ENCODE data around the gene SMIM38.

The SMIM38 gene

DNA sequence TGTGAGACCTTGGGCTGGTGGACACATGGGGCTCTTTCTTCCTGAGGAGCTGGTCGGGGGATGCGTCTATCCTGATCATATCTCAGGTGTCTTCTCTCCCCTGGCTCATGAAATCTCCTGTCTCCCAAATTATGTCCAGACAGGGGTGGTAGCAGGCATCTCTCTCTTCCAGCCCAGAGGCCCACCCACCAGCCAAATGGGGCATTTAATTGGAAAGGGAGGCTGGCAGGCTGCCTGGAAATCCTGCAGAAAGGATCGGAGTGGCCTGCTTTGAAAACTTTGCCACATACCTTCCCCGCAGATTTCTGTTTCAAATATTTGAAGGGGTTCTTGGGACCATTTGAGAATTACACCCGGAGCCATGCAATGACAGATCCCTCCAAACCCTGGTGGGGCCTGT lies 37.4 kb downstream of the SMIM38 start:
- no peak overlapping the region for H3K4me3 ChIP-seq (ENCODE audit: low read length in 2 of 2)
- no CpG with 5 or more reads among the region's 5 CpGs for WGBS, 2 donors (ENCODE audit: extremely low coverage in 2 of 2, insufficient read length in 2 of 2, insufficient replicate concordance in 1 of 2)
- H2BK120ac ChIP-seq (ENCODE audit: low read depth, low read length), result no peak overlapping the region

DNA sequence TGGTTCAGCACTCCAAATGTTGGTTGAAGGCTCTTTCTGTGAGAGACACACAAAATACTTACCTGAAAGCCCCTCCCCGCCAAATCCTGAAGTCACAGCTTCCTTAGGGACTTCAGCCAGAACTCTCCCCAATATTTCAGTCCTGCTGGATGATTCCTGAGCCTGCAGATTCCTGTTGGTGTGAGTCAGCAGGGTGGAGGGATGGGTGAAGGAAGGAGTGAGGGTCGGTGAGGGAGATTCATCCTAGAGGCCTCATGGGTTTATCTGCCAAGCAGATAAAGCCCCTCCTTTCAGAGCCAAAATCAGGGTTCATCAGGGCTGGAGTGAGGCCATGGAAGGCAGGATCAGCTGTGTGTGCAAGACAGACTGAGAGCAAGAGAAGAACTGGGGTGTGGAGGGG lies 37.9 kb downstream of the SMIM38 start:
- Histone ChIP-seq H4K91ac (ENCODE audit: low read depth, low read length, poor library complexity) (no peak overlapping the region), H2AK5ac (ENCODE audit: low read depth, low read length) (no peak overlapping the region), H3K36me3 (replicated peaks in 1 of 2; ENCODE audit: control insufficient read depth in 2 of 2, insufficient read depth in 2 of 2, low read length in 2 of 2) (no peaks in the 10 kb centered on the region), H3K9me3 (replicated peaks in 1 of 2; ENCODE audit: control insufficient read depth in 2 of 2, insufficient read depth in 1 of 2, low read depth in 1 of 2, low read length in 2 of 2) (peaks cover 0 to 1% of the 10 kb centered on the region in 2 donors), H4K8ac (ENCODE audit: low read depth, low read length) (no peak overlapping the region), H3K4me3 (ENCODE audit: low read length in 2 of 2) (no peak overlapping the region), H3K18ac (ENCODE audit: low read length) (no peak overlapping the region), H2BK5ac (ENCODE audit: low read length) (no peak overlapping the region), H3K27me3 (ENCODE audit: control insufficient read depth in 3 of 3, insufficient read depth in 3 of 3, low read depth in 1 of 3, low read length in 3 of 3) (peaks cover 0 to 4% (median 0%) of the 10 kb centered on the region in 3 experiments), H3K9ac (ENCODE audit: low read depth, low read length, poor library complexity) (no peak overlapping the region), H3K23ac (ENCODE audit: low read depth, low read length, poor library complexity) (no peak overlapping the region), H3K79me1 (ENCODE audit: low read depth, low read length) (no peaks in the 10 kb centered on the region), H2BK12ac (ENCODE audit: low read length) (no peak overlapping the region), H3K27ac (replicated peaks; ENCODE audit: low read length) (no peak overlapping the region), H2BK15ac (ENCODE audit: low read length) (no peak overlapping the region), H3K14ac (ENCODE audit: low read length) (no peak overlapping the region), H3K4ac (ENCODE audit: low read length) (no peak overlapping the region), H2AFZ (ENCODE audit: low read length) (no peak overlapping the region), H3K4me2 (ENCODE audit: insufficient read depth, low read length, poor library complexity, severe bottlenecking) (no peak overlapping the region), H3K4me1 (ENCODE audit: control insufficient read depth in 2 of 2, insufficient read depth in 1 of 2, low read depth in 1 of 2, low read length in 2 of 2) (peaks cover 0 to 2% of the 10 kb centered on the region in 2 donors), H2BK120ac (ENCODE audit: low read depth, low read length) (no peak overlapping the region)
- DNase-seq (ENCODE audit: low spot score), result no peak
- no CpG with 5 or more reads among the region's 2 CpGs for WGBS, 2 donors (ENCODE audit: extremely low coverage in 2 of 2, insufficient read length in 2 of 2, insufficient replicate concordance in 1 of 2)

More for the DNA sequence above, 37.4 kb downstream of the SMIM38 start:
- Histone ChIP-seq H3K79me1 (ENCODE audit: low read depth, low read length) (no peaks in the 10 kb centered on the region), H3K4me2 (ENCODE audit: insufficient read depth, low read length, poor library complexity, severe bottlenecking) (no peak overlapping the region), H2AFZ (ENCODE audit: low read length) (no peak overlapping the region), H2BK12ac (ENCODE audit: low read length) (no peak overlapping the region), H3K36me3 (replicated peaks in 1 of 2; ENCODE audit: control insufficient read depth in 2 of 2, insufficient read depth in 2 of 2, low read length in 2 of 2) (no peaks in the 10 kb centered on the region), H3K27me3 (ENCODE audit: control insufficient read depth in 3 of 3, insufficient read depth in 3 of 3, low read depth in 1 of 3, low read length in 3 of 3) (peaks cover 0 to 4% (median 0%) of the 10 kb centered on the region in 3 experiments), H4K91ac (ENCODE audit: low read depth, low read length, poor library complexity) (no peak overlapping the region), H2AK5ac (ENCODE audit: low read depth, low read length) (no peak overlapping the region), H3K18ac (ENCODE audit: low read length) (no peak overlapping the region), H2BK5ac (ENCODE audit: low read length) (no peak overlapping the region), H4K8ac (ENCODE audit: low read depth, low read length) (no peak overlapping the region), H3K4me1 (ENCODE audit: control insufficient read depth in 2 of 2, insufficient read depth in 1 of 2, low read depth in 1 of 2, low read length in 2 of 2) (peaks cover 0 to 2% of the 10 kb centered on the region in 2 donors), H3K9me3 (replicated peaks in 1 of 2; ENCODE audit: control insufficient read depth in 2 of 2, insufficient read depth in 1 of 2, low read depth in 1 of 2, low read length in 2 of 2) (peaks cover 0 to 1% of the 10 kb centered on the region in 2 donors), H3K4ac (ENCODE audit: low read length) (no peak overlapping the region), H3K23ac (ENCODE audit: low read depth, low read length, poor library complexity) (no peak overlapping the region), H2BK15ac (ENCODE audit: low read length) (no peak overlapping the region), H3K14ac (ENCODE audit: low read length) (no peak overlapping the region), H3K9ac (ENCODE audit: low read depth, low read length, poor library complexity) (no peak overlapping the region), H3K27ac (replicated peaks; ENCODE audit: low read length) (no peak overlapping the region)
- no peak for DNase-seq (ENCODE audit: low spot score)

DNA sequence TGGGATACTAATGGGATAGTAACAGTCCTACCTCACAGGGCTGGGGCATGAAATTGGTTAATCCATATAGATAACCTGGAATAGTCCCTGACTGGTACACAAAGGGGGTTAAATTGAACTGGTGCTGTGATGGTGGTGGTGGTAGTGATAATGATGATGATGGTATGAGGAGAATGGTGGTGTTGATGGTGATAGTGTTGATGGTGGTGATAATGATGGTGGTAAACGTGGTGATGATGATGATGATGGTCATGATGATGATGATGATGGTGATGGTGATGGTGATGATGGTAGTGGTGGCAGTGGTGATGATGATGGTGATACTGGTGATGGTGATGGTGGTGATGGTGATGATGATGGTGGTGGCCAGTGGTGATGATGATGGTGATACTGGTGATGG lies 38.7 kb downstream of the SMIM38 start:
- no peak overlapping the region for H2AK5ac ChIP-seq (ENCODE audit: low read depth, low read length)
- WGBS, 2 donors (ENCODE audit: extremely low coverage in 2 of 2, insufficient read length in 2 of 2, insufficient replicate concordance in 1 of 2), result 100% methylated on average over 1 of the region's 1 CpG; no CpG with 5 or more reads in 1 of the 2 donors

DNA sequence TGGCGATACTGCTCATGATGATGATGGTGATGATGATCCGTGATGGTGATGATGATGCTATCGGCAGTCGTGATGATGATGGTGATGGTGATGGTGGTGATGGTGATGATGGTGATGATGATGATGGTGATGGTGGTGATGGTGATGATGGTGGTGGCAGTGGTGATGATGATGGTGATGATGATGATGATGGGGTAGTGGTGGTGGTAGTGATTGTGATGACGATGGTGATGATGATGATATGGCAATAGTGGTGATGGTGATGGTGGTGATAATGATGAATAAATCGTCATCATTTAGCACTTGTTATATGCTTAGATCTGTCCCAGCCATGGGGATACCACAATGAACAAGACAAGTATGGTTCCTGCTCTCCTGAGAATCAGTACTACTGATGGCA lies 39.2 kb downstream of the SMIM38 start:
- Histone ChIP-seq H4K91ac (ENCODE audit: low read depth, low read length, poor library complexity) (no peak overlapping the region), H3K4ac (ENCODE audit: low read length) (no peak overlapping the region), H3K4me3 (ENCODE audit: low read length in 2 of 2) (no peak overlapping the region), H3K14ac (ENCODE audit: low read length) (no peak overlapping the region), H3K27me3 (ENCODE audit: control insufficient read depth in 3 of 3, insufficient read depth in 3 of 3, low read depth in 1 of 3, low read length in 3 of 3) (peaks cover 0 to 14% (median 0%) of the 10 kb centered on the region in 3 experiments), H3K4me2 (ENCODE audit: insufficient read depth, low read length, poor library complexity, severe bottlenecking) (no peak overlapping the region), H2BK15ac (ENCODE audit: low read length) (no peak overlapping the region), H3K9ac (ENCODE audit: low read depth, low read length, poor library complexity) (peak overlapping the region; percentile 45), H2BK12ac (ENCODE audit: low read length) (no peak overlapping the region), H3K18ac (ENCODE audit: low read length) (no peak overlapping the region), H3K9me3 (replicated peaks in 1 of 2; ENCODE audit: control insufficient read depth in 2 of 2, insufficient read depth in 1 of 2, low read depth in 1 of 2, low read length in 2 of 2) (peaks cover 0 to 1% of the 10 kb centered on the region in 2 donors), H3K79me1 (ENCODE audit: low read depth, low read length) (no peaks in the 10 kb centered on the region), H2BK5ac (ENCODE audit: low read length) (no peak overlapping the region), H3K36me3 (replicated peaks in 1 of 2; ENCODE audit: control insufficient read depth in 2 of 2, insufficient read depth in 2 of 2, low read length in 2 of 2) (no peaks in the 10 kb centered on the region), H4K8ac (ENCODE audit: low read depth, low read length) (no peak overlapping the region), H3K27ac (replicated peaks; ENCODE audit: low read length) (no peak overlapping the region), H2AFZ (ENCODE audit: low read length) (no peak overlapping the region), H3K23ac (ENCODE audit: low read depth, low read length, poor library complexity) (no peak overlapping the region), H2AK5ac (ENCODE audit: low read depth, low read length) (no peak overlapping the region), H3K4me1 (ENCODE audit: control insufficient read depth in 2 of 2, insufficient read depth in 1 of 2, low read depth in 1 of 2, low read length in 2 of 2) (peaks cover 1 to 3% of the 10 kb centered on the region in 2 donors), H2BK120ac (ENCODE audit: low read depth, low read length) (no peak overlapping the region)
- WGBS, 2 donors (ENCODE audit: extremely low coverage in 2 of 2, insufficient read length in 2 of 2, insufficient replicate concordance in 1 of 2), result 100% methylated on average over 1 of the region's 6 CpGs; no CpG with 5 or more reads in 1 of the 2 donors
- no peak for DNase-seq (ENCODE audit: low spot score)

More for the DNA sequence above, 38.7 kb downstream of the SMIM38 start:
- Histone ChIP-seq H3K9ac (ENCODE audit: low read depth, low read length, poor library complexity) (peak overlapping the region; percentile 45), H3K18ac (ENCODE audit: low read length) (no peak overlapping the region), H3K14ac (ENCODE audit: low read length) (no peak overlapping the region), H3K36me3 (replicated peaks in 1 of 2; ENCODE audit: control insufficient read depth in 2 of 2, insufficient read depth in 2 of 2, low read length in 2 of 2) (no peaks in the 10 kb centered on the region), H3K23ac (ENCODE audit: low read depth, low read length, poor library complexity) (no peak overlapping the region), H3K79me1 (ENCODE audit: low read depth, low read length) (no peaks in the 10 kb centered on the region), H4K8ac (ENCODE audit: low read depth, low read length) (no peak overlapping the region), H3K4me2 (ENCODE audit: insufficient read depth, low read length, poor library complexity, severe bottlenecking) (no peak overlapping the region), H2BK15ac (ENCODE audit: low read length) (no peak overlapping the region), H2BK12ac (ENCODE audit: low read length) (no peak overlapping the region), H2BK120ac (ENCODE audit: low read depth, low read length) (no peak overlapping the region), H3K4me3 (ENCODE audit: low read length in 2 of 2) (no peak overlapping the region), H2BK5ac (ENCODE audit: low read length) (no peak overlapping the region), H3K9me3 (replicated peaks in 1 of 2; ENCODE audit: control insufficient read depth in 2 of 2, insufficient read depth in 1 of 2, low read depth in 1 of 2, low read length in 2 of 2) (peaks cover 0 to 1% of the 10 kb centered on the region in 2 donors), H3K27me3 (ENCODE audit: control insufficient read depth in 3 of 3, insufficient read depth in 3 of 3, low read depth in 1 of 3, low read length in 3 of 3) (peaks cover 0 to 9% (median 0%) of the 10 kb centered on the region in 3 experiments), H4K91ac (ENCODE audit: low read depth, low read length, poor library complexity) (no peak overlapping the region), H3K27ac (replicated peaks; ENCODE audit: low read length) (no peak overlapping the region), H3K4me1 (ENCODE audit: control insufficient read depth in 2 of 2, insufficient read depth in 1 of 2, low read depth in 1 of 2, low read length in 2 of 2) (peaks cover 0 to 2% of the 10 kb centered on the region in 2 donors), H3K4ac (ENCODE audit: low read length) (no peak overlapping the region), H2AFZ (ENCODE audit: low read length) (no peak overlapping the region)
- no peak for DNase-seq (ENCODE audit: low spot score)
